Neural crest cell (in vitro differentiated cells): ENCODE data around the gene PRKCZ. TPM values are rescaled to one million over a fixed set of nuclear protein-coding genes. Genes with fewer than 3 reads are reported as not detected.

ENCODE experiments used
- DNase-seq: peaks from one replicate; pipeline ENCODE4 v3.0.0; 2021; ENCODE audit warnings: low read depth, mixed read lengths, low spot score
- H3K27ac Mint-ChIP-seq: one replicate; pipeline ENCODE4 v1.8.0; 2021; ENCODE audit warnings: mild to moderate bottlenecking, mixed read lengths; ENCODE audit not compliant: unreplicated experiment
- H3K27me3 Mint-ChIP-seq: 2 replicates; pipeline ENCODE4 v1.8.0; 2021; ENCODE audit warnings: low read depth, mild to moderate bottlenecking, mixed read lengths
- H3K36me3 Mint-ChIP-seq: 2 replicates; pipeline ENCODE4 v1.8.0; 2021; ENCODE audit warnings: low read depth, mild to moderate bottlenecking, mixed read lengths
- H3K4me1 Mint-ChIP-seq: 2 replicates; pipeline ENCODE4 v1.8.0; 2021; ENCODE audit warnings: mixed read lengths
- H3K4me3 Mint-ChIP-seq: one replicate; pipeline ENCODE4 v1.8.0; 2021; ENCODE audit warnings: mild to moderate bottlenecking, mixed read lengths
- H3K9me3 Mint-ChIP-seq: 2 replicates; pipeline ENCODE4 v1.8.0; 2021; ENCODE audit warnings: mixed read lengths
- total RNA-seq: library from RNA; stranded (reverse); gene quantifications from 2 replicates; pipeline ENCODE4 v1.2.1, GENCODE V29; 2021
- TF ChIP-seq, protein P1 (sequence below): fragments of 200-600 bp; sonication (generic); conservative IDR thresholded peaks from 2 replicates; pipeline ENCODE4 v1.5.0; 2021; ENCODE audit warnings: antibody characterized with exemption, mild to moderate bottlenecking

PRKCZ gene
- total RNA-seq, 1 donor from 2014 or later = 8.6 TPM

DNA sequence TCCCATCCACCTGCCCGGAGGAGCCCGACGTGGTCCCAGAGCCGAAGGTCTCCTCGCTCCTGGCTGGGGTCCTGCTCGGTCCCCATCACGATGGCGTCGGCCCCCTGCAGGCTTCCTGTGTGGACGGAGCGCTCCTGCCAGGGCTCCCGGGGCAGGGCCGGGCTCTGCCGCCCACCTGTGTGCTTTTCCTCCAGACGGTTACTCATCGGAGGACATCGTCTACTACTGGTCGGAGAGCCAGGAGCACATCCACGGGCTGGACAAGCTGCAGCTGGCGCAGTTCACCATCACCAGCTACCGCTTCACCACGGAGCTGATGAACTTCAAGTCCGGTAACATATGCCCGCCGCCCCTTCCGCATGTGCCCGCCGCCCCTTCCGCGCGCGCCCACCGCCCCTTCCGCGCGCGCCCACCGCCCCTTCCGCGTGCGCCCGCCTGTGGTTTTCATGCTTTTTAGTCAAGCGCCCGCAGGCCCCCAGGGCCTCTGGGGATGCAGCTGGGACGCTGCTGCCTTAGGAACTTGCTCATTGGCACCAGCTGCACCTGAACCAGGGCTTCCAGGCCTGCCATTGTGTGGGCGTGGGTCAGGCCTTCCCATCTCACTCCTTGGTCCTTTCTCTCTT lies 22.1 kb upstream of the PRKCZ start:
- TF ChIP-seq, protein P1, sequence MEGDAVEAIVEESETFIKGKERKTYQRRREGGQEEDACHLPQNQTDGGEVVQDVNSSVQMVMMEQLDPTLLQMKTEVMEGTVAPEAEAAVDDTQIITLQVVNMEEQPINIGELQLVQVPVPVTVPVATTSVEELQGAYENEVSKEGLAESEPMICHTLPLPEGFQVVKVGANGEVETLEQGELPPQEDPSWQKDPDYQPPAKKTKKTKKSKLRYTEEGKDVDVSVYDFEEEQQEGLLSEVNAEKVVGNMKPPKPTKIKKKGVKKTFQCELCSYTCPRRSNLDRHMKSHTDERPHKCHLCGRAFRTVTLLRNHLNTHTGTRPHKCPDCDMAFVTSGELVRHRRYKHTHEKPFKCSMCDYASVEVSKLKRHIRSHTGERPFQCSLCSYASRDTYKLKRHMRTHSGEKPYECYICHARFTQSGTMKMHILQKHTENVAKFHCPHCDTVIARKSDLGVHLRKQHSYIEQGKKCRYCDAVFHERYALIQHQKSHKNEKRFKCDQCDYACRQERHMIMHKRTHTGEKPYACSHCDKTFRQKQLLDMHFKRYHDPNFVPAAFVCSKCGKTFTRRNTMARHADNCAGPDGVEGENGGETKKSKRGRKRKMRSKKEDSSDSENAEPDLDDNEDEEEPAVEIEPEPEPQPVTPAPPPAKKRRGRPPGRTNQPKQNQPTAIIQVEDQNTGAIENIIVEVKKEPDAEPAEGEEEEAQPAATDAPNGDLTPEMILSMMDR = no peak
- Mint-ChIP-seq H3K4me3 (no peak overlapping the region), H3K9me3 (no peaks in the 10 kb centered on the region), H3K27me3 (peaks cover 7% of the 10 kb centered on the region), H3K36me3 (no peaks in the 10 kb centered on the region), H3K27ac (no peak overlapping the region), H3K4me1 (peaks cover 8% of the 10 kb centered on the region)
- no peak for DNase-seq

DNA sequence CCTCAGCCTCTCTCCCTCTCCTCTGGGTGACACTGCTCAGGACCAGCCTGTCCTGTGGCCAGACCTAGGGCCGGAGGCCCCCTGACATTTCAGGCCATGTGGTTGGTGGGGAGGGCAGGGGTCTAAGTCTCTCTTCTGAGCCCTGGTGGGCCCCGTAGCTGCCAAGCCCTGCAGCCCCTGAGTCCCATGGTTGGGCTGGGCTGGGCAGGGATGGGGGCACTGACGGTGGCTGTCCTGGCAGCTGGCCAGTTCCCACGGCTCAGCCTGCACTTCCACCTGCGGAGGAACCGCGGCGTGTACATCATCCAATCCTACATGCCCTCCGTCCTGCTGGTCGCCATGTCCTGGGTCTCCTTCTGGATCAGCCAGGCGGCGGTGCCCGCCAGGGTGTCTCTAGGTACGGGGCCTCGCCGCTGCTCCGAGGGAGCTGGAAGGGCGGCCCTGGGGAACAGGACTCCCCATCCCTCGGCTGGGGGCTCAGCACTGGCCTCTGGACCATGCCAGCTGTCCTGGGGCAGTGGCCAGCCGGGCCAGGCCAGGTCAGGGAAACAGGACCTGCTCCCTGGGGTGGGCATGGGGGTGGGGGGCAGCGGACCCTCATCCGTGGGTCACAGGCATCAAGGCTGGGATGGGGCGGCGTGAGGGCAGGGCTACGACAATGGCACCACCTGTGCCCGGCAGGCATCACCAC lies 21.2 kb upstream of the PRKCZ start:
- Mint-ChIP-seq H3K36me3 (no peaks in the 10 kb centered on the region), H3K27ac (no peak overlapping the region), H3K4me1 (peaks cover 8% of the 10 kb centered on the region), H3K9me3 (no peaks in the 10 kb centered on the region), H3K27me3 (no peaks in the 10 kb centered on the region), H3K4me3 (no peak overlapping the region)
- DNase-seq = no peak
- TF ChIP-seq, protein P1 = no peak

- Mint-ChIP-seq H3K4me1 (peaks cover 8% of the 10 kb centered on the region), H3K36me3 (no peaks in the 10 kb centered on the region), H3K9me3 (no peaks in the 10 kb centered on the region), H3K27me3 (no peaks in the 10 kb centered on the region), H3K27ac (no peak overlapping the region), H3K4me3 (no peak overlapping the region)
- TF ChIP-seq, protein P1 = no peak
- DNase-seq = no peak
Measured at GRCh38 chr1:2029561-2029960, 20.6 kb upstream of the PRKCZ start.

DNA sequence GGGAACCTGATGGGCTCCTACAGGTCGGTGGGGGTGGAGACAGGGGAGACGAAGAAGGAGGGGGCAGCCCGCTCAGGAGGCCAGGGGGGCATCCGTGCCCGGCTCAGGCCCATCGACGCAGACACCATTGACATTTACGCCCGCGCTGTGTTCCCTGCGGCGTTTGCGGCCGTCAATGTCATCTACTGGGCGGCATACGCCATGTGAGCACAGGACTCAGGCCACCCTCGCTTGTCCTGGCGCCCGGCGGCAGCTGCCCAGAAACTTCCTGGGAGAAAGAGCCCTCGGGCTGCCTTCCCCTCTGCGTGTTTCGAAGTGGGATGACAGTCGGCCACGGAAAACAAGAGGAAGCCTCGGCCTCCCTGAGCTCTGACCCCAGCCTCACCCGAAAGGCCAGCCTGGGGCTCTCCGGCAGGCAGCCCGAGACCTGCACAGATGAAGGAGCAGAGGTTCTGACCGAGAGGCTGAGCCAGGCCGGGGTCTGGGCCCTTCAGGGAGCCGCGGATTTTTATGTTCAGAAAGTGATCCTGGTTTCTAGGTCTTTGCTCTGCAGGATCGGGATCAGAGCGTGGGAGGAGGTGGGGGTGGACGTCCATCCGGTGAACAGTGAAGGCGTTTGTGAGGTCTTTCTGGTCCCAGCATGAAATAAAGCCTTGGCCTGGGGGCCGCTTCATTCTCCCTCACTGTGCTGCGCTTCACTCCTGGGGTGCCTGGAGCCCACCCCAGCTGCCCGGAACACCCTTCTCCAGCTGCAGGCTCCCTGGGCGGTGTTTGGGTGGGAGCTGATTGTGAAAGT lies 19.9 kb upstream of the PRKCZ start:
- H3K36me3 Mint-ChIP-seq = no peaks in the 10 kb centered on the region
- H3K27ac Mint-ChIP-seq = peak overlapping the region; percentile 50
- TF ChIP-seq, protein P1 = no peak
- no peak for DNase-seq
- peaks cover 8% of the 10 kb centered on the region for H3K4me1 Mint-ChIP-seq
- H3K27me3 Mint-ChIP-seq = no peaks in the 10 kb centered on the region
- no peaks in the 10 kb centered on the region for H3K9me3 Mint-ChIP-seq
- no peak overlapping the region for H3K4me3 Mint-ChIP-seq

DNA sequence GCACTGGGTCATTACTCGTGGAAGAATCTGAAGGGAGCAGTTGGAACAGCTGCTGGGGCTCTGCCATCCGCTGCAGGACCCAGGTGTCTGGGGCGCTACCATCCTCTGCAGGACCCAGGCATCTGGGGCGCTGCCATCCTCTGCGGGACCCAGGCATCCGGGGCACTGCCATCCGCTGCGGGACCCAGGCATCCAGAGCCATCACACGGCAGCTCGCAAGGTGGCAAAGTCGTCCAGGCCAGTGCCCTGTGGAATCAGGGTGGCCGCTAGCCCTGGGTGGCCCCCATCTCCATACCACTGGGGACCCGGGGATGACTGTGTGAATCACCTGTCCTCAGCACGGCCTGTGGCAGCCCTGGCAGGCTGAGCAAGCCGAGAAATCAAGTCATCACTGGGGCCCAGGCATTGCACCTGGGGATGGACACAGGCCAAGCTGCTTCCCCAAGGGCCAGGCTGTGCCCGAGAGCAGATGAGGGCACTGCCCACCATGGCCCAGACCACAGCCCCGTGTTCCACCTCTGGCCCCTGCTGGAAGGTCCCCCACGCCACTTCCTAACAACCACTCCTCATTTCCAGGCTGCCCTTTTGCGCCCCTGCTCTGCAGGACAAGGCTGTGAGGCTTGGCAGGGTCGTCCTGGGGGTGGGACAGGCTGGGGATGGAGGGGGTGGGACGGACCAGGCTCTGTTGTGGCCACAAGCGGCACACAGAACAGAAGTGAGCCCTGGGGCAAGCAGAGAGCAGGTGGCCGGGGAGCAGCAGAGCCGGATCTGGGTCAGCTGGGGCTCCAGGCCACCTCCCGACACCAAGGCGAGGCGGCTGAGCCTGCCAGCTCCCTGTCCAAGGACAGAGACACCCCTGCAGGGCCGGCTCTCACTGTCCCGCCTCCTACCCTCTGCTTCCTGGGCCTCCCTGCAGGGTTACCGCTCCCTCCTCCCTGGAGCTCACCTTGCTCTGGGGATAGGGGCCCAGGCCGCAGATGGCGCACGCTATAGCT lies 18.4 kb upstream of the PRKCZ start:
- Mint-ChIP-seq H3K36me3 (no peaks in the 10 kb centered on the region), H3K9me3 (no peaks in the 10 kb centered on the region), H3K27ac (no peak overlapping the region), H3K4me1 (peaks cover 8% of the 10 kb centered on the region), H3K4me3 (no peak overlapping the region), H3K27me3 (no peaks in the 10 kb centered on the region)
- no peak for DNase-seq
- TF ChIP-seq, protein P1 = no peak
